Psoas muscle (tissue), 8 donors: Measurements from ENCODE around the gene CBFB. TPM values are rescaled to one million over a fixed set of nuclear protein-coding genes. Genes with fewer than 3 reads are reported as not detected.

Source experiments
- ATAC-seq, 4 donors: fragments of 200-7000 bp; cut with Tn5 transposase; one replicate each; pipeline ENCODE4 v1.9.1; 2020; ENCODE audit warnings: moderate library complexity in 3 of 4, mild to moderate bottlenecking in 2 of 4
- DNase-seq, 2 donors: peaks; one replicate each; pipeline ENCODE4 v3.0.0-alpha.2; 2020
- H3K27ac ChIP-seq: fragments of 200-600 bp; one replicate; pipeline ENCODE4 v1.8.0; 2022
- H3K27me3 ChIP-seq, 3 donors: fragments of 200-600 bp in 1 of 3; one replicate each; pipeline versions ENCODE4 v1.6.1 to v1.8.0; 2013 to 2022; ENCODE audit warnings: low read length in 2 of 3, mild to moderate bottlenecking in 2 of 3, moderate library complexity in 1 of 3; ENCODE audit not compliant: insufficient read depth in 3 of 3
- H3K36me3 ChIP-seq, 2 donors: fragments of 200-600 bp in 1 of 2; one replicate each; pipeline versions ENCODE4 v1.6.1 to v1.8.0; 2013 to 2022; ENCODE audit warnings: low read depth in 1 of 2, mild to moderate bottlenecking in 1 of 2, moderate library complexity in 1 of 2; ENCODE audit not compliant: insufficient read depth in 1 of 2
- H3K4me1 ChIP-seq: fragments of 200-600 bp; one replicate; pipeline ENCODE4 v1.8.0; 2022
- H3K4me3 ChIP-seq: fragments of 200-600 bp; one replicate; pipeline ENCODE4 v1.8.0; 2022; ENCODE audit warnings: mild to moderate bottlenecking
- H3K9me3 ChIP-seq: fragments of 200-600 bp; one replicate; pipeline ENCODE4 v1.8.0; 2022
- WGBS, 3 donors: extraction: QIAGEN DNeasy Blood & Tissue Kit; methylation state at CpG; one replicate each; pipeline versions ENCODE4 v1.1.6 to v1.1.7; 2013; 5-methylcytosine and 5-hydroxymethylcytosine counted together
- intact Hi-C, 2 donors: fragments of 100-400 bp; cut with DNase I; formaldehyde crosslinking; loops; one replicate each; pipeline versions ENCODE4 v1.11.0 to v1.14.2; 2022
- polyA plus RNA-seq, 3 donors: library from polyadenylated mRNA; stranded (reverse); fragments of 200-250 nt; gene quantifications; one replicate each; pipeline ENCODE4 v1.2.3, GENCODE V29; 2013
- total RNA-seq, 4 donors: library from RNA; stranded (reverse); fragmentation: NEBNext Ultra II Directional in 2 of 4; extraction: Animal tissue kit (Norgen Biotek cat#: 25700) in 2 of 4; gene quantifications; one replicate each; pipeline versions ENCODE4 v1.2.1 to v1.2.4, GENCODE V29; 2021 to 2023
- TF ChIP-seq, protein P1 (sequence below): fragments of 200-600 bp; IDR thresholded peaks from one replicate; pipeline ENCODE4 v1.8.0; 2022; ENCODE audit warnings: antibody characterized with exemption
- donor health status: healthy with polysubstance abuse.
- donor health status: DM: no; HTN: no; CAD: no; lungs with moderate emphysema.
- donor health status: Bipolar disorder and iron deficiency.
- donor health status: healthy.
- donor health status: DM: yes; HTN: yes; CAD: no.
- donor health status: DM: no; HTN: no; CAD: no.
- donor health status: DM: no; HTN: no; CAD: no.
- donor health status: DM: yes; HTN: yes; CAD: no.

CBFB gene
- total and polyA plus RNA-seq, 7 donors = 24.3 to 66.1 (median 51.4) TPM

DNA sequence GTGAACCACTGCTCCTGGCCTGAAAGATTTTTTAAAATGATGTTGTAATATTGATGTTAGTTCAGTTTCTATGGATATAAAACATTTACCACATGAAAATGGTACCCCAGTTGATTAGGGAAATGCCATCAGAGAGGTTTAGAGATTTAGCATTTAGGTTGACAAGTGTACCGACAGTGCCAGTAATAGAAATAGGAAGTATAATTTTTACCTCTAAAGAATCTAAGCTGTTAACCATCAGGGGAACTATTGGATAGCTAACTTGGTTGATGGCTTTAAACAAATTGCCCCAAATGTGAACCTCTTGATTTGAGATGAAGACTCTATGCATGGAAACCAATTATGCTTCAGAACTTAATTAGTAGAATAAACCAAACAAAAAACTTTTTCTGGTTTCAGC, 6.4 kb downstream of the CBFB start:
- no peak overlapping the region for H3K27ac ChIP-seq
- no peaks in the 10 kb centered on the region for H3K9me3 ChIP-seq
- WGBS, 3 donors = 79 to 90% (median 86%) methylated on average over 1 of the region's 1 CpG
- intact Hi-C loops = loop anchor here in 1 of 2 donors (1.0 to 5.0 kb wide), 2 partner anchors 14 to 57 kb away; no protein-coding TSS in a partner anchor
- no peak overlapping the region for H3K4me3 ChIP-seq
- ATAC-seq (no peak), DNase-seq (no peak)
- no peaks in the 10 kb centered on the region for H3K27me3 ChIP-seq
- peaks cover 3 to 54% of the 10 kb centered on the region in 2 donors for H3K36me3 ChIP-seq
- peaks cover 48% of the 10 kb centered on the region for H3K4me1 ChIP-seq
- TF ChIP-seq, protein P1, sequence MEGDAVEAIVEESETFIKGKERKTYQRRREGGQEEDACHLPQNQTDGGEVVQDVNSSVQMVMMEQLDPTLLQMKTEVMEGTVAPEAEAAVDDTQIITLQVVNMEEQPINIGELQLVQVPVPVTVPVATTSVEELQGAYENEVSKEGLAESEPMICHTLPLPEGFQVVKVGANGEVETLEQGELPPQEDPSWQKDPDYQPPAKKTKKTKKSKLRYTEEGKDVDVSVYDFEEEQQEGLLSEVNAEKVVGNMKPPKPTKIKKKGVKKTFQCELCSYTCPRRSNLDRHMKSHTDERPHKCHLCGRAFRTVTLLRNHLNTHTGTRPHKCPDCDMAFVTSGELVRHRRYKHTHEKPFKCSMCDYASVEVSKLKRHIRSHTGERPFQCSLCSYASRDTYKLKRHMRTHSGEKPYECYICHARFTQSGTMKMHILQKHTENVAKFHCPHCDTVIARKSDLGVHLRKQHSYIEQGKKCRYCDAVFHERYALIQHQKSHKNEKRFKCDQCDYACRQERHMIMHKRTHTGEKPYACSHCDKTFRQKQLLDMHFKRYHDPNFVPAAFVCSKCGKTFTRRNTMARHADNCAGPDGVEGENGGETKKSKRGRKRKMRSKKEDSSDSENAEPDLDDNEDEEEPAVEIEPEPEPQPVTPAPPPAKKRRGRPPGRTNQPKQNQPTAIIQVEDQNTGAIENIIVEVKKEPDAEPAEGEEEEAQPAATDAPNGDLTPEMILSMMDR = no peak

DNA sequence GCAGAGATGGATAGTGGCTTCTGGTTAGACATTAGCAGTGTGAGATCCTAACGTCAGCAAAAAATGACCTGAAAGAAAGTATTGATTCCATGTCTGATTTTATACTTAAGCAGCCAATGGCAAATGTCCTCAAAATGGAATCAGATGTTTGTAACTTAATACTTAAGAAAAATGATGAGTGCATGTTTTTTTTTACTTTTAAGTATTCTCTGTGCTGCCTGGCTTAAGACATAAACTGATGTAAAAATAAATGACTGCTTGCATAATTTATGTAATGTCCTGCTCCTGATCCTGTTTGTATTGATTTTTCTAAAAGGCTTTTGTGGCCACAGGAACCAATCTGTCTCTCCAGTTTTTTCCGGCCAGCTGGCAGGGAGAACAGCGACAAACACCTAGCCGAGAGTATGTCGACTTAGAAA, 7.4 kb downstream of the CBFB start:
- Histone ChIP-seq H3K9me3 (no peaks in the 10 kb centered on the region), H3K36me3 (peaks cover 3 to 47% of the 10 kb centered on the region in 2 donors), H3K4me1 (peaks cover 41% of the 10 kb centered on the region), H3K27ac (no peak overlapping the region), H3K27me3 (no peaks in the 10 kb centered on the region), H3K4me3 (no peak overlapping the region)
- ATAC-seq (no peak), DNase-seq (no peak)
- TF ChIP-seq, protein P1 = no peak
- 78 to 81% (median 79%) methylated on average over 5 of the region's 5 CpGs for WGBS, 3 donors
- intact Hi-C loops = loop anchor here in 1 of 2 donors (5.0 kb wide), 1 partner anchor 56 kb away; no protein-coding TSS in a partner anchor

DNA sequence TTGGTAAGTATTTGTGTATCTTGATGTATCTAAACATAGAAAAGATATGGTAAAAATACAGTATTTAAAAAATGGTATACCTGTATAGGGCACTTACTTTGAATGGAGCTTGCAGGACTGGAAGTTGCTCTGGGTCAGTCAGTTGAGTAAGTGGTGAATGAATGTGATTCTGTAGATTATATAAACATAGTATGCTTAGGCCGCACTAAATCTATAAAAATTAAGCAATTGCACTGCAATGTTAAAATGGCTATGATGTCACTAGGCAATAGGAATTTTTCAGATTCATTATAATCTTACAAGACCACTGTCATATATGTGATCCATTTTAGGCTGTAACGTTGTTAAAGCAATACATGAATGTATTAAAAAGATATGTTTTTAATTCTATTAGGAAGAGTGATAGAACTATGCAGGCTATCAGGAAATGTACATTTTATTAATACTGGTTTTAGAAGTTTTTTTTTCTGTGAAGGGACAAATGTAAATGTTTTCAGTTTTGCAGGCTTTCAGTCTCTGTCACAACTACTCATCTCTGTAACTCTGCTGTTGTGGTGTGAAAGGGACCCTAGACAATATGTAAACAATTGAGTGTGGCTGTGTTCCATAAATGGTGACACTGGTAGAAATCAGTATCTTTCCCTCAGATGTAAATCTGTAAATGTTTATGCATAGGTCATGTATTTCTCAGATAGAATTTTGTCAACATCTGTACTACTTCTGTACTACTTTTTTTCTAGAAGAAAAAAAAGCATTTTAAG, 10.5 kb downstream of the CBFB start:
- no peak overlapping the region for H3K27ac ChIP-seq
- no peak for ATAC-seq
- no peaks in the 10 kb centered on the region for H3K27me3 ChIP-seq
- no peaks in the 10 kb centered on the region for H3K9me3 ChIP-seq
- DNase-seq = no peak
- H3K4me3 ChIP-seq = no peak overlapping the region
- peaks cover 3 to 41% of the 10 kb centered on the region in 2 donors for H3K36me3 ChIP-seq
- intact Hi-C loops = loop anchor here in 1 of 2 donors (5.0 kb wide), 2 partner anchors 38 to 53 kb away; no protein-coding TSS in a partner anchor
- WGBS, 3 donors = 93 to 98% (median 93%) methylated on average over 2 of the region's 2 CpGs
- H3K4me1 ChIP-seq = peaks cover 34% of the 10 kb centered on the region
- TF ChIP-seq, protein P1 = no peak

DNA sequence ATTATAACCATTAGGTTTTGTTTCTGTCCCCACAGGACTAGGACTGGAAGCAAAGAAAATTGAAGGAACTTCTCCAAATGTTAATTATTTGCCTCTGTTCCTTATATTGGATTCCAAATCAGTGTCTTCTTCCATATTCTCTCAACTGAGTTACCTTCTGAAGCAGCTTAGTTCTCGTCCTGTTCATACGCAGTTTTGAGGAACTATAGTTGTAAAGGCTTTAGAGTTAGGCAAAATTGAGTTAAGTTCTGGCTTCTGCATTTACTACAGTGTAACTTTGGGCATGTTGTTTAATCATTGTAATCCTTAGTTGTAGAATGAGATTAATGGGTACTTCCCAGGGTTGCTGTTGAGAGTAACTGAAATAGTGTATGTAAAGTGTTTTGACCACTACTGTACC, 11.2 kb downstream of the CBFB start:
- WGBS, 3 donors = 85 to 92% (median 92%) methylated on average over 2 of the region's 2 CpGs
- DNase-seq = no peak
- H3K27me3 ChIP-seq = no peaks in the 10 kb centered on the region
- H3K36me3 ChIP-seq = peaks cover 3 to 42% of the 10 kb centered on the region in 2 donors
- H3K4me1 ChIP-seq = peaks cover 27% of the 10 kb centered on the region
- H3K4me3 ChIP-seq = no peak overlapping the region
- no peak for ATAC-seq
- no peak overlapping the region for H3K27ac ChIP-seq
- TF ChIP-seq, protein P1 = no peak
- intact Hi-C loops = loop anchor here in 1 of 2 donors (5.0 kb wide), 1 partner anchor 37 kb away; no protein-coding TSS in a partner anchor
- no peaks in the 10 kb centered on the region for H3K9me3 ChIP-seq
